Stimulated activated CD8-positive, alpha-beta memory T cell treated with anti-CD3 and anti-CD28 coated beads, Interleukin-15, amount 100 ng/mL, for 48 hours (primary cell): ENCODE measurements around the gene ZAP70.
A peak's percentile ranks its signal among the peaks of the same experiment; 100 is the strongest.
"Not testable (repeated sequence)": the region's sequence is repeated elsewhere in the genome, so short reads cannot be mapped to it uniquely, and the experiment has no call there.

Experiments used
- DNase-seq, 2 donors: peaks; one replicate each; pipeline ENCODE4 v3.0.0-alpha.2; 2020; ENCODE audit warnings: low read depth in 2 of 2

ZAP70 gene

GRCh38 chr2:97713296-97714083 lies at the start of gene ZAP70:
ZAP70 (plus strand) TSS chr2:97713576; CDS start chr2:97724037, 10,461 bp downstream.
- DNase-seq: peak; percentile 50 to 54

- DNase-seq: no peak
These were observed 49.8 kb upstream of the ZAP70 start for GRCh38 chr2:97663626-97663961.

- DNase-seq: peak; percentile 98
These were observed 49.3 kb upstream of the ZAP70 start, which contains the start of gene ACTR1B for GRCh38 chr2:97663962-97664635. ACTR1B (minus strand) TSS chr2:97664044; CDS start chr2:97663890, 154 bp downstream.

- no peak for DNase-seq
These were observed 48.8 kb upstream of the ZAP70 start for GRCh38 chr2:97664636-97664970.

GRCh38 chr2:97669448-97669847 lies 43.9 kb upstream of the ZAP70 start, which contains the start of gene C2orf92:
C2orf92 (plus strand) TSS chr2:97669713; CDS start chr2:97669789, 76 bp downstream.
- no peak for DNase-seq

- no peak for DNase-seq
These were observed 42.9 kb upstream of the ZAP70 start for GRCh38 chr2:97670471-97670870.

- no peak for DNase-seq
These were observed 41.9 kb upstream of the ZAP70 start for GRCh38 chr2:97671526-97671925.

- DNase-seq: not testable (repeated sequence)
These were observed 40.7 kb upstream of the ZAP70 start for GRCh38 chr2:97672606-97673140.

GRCh38 chr2:97673182-97673914 lies 40.0 kb upstream of the ZAP70 start:
- peak; percentile 34 to 50 for DNase-seq

- DNase-seq: peak; percentile 58
These were observed 39.5 kb upstream of the ZAP70 start for GRCh38 chr2:97673915-97674283.

GRCh38 chr2:97675430-97676113 lies 37.8 kb upstream of the ZAP70 start:
- DNase-seq: no peak

- DNase-seq: no peak
These were observed 36.8 kb upstream of the ZAP70 start for GRCh38 chr2:97676620-97677019.

- DNase-seq: no peak
These were observed 35.9 kb upstream of the ZAP70 start for GRCh38 chr2:97677480-97677879.

- no peak for DNase-seq
These were observed 35.1 kb upstream of the ZAP70 start for GRCh38 chr2:97678298-97678697.

GRCh38 chr2:97687235-97687634 lies 26.1 kb upstream of the ZAP70 start:
- DNase-seq: not testable (repeated sequence)

- DNase-seq: no peak
These were observed 25.1 kb upstream of the ZAP70 start for GRCh38 chr2:97688062-97688827.

- no peak for DNase-seq
These were observed 22.2 kb upstream of the ZAP70 start for GRCh38 chr2:97691166-97691565.

- no peak for DNase-seq
These were observed 19.9 kb upstream of the ZAP70 start for GRCh38 chr2:97693476-97693875.

GRCh38 chr2:97695744-97696143 lies 17.6 kb upstream of the ZAP70 start:
- no peak for DNase-seq

- DNase-seq: peak; percentile 75 to 79
These were observed 15.8 kb upstream of the ZAP70 start for GRCh38 chr2:97697252-97698235.
